ENCODE measurements around the gene HAX1.
"Not testable (repeated sequence)": the region's sequence is repeated elsewhere in the genome, so short reads cannot be mapped to it uniquely, and the experiment has no call there.

Gene HAX1

DNA sequence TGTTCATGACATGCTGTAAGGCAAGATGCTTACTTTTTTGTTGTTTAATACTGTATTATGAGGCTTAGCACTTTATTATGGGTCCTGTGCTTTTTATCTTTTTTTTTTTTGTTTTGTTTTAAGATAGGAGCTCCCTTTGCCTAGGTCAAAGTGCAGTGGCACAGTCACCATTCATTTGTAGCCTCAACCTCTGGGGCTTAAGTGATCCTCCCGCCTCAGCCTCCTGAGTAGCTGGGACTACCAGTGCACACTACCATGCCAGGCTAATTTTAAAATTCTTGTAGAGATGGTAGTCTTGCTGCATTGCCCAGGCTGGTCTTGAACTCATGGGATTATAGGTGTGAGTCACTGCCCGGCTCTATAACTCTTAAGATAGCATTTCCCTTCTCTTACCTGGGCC is 47.1 kb upstream of the HAX1 start:
- Histone ChIP-seq H3F3A (ENCODE audit: insufficient read depth) (0 out of 2 replicates have a peak, but pooled peaks cover 7% of the 10 kb centered on the region), H3K79me2 (ENCODE audit: insufficient read depth, low read length) (peaks cover 78% of the 10 kb centered on the region), H3K9me3 (ENCODE audit: insufficient read depth, low read length) (no peaks in the 10 kb centered on the region), H3K4me2 (ENCODE audit: low read depth, low read length, poor library complexity, severe bottlenecking) (no peak overlapping the region), H3K36me3 (ENCODE audit: low read length) (peaks cover 37% of the 10 kb centered on the region), H3K27ac (ENCODE audit: low read depth, low read length) (no peak overlapping the region), H3K4me3 (ENCODE audit: insufficient read depth, low read length, poor library complexity, severe bottlenecking) (no peak overlapping the region), H3K27me3 (ENCODE audit: low read length) (no peaks in the 10 kb centered on the region), H4K20me1 (ENCODE audit: low read depth, low read length) (peaks cover 30% of the 10 kb centered on the region), H2AFZ (ENCODE audit: low read depth, low read length, severe bottlenecking) (no peak overlapping the region), H3K9ac (ENCODE audit: low read length) (no peak overlapping the region), H3K9me2 (replicated peaks; ENCODE audit: insufficient read depth, low read length) (no peaks in the 10 kb centered on the region)
- no peak for TF ChIP-seq CTCF (IDR thresholded peaks at IDR 0.05; ENCODE audit: insufficient read depth, low read length, poor library complexity, severe bottlenecking)

- not testable (repeated sequence) for H3K27me3 ChIP-seq (ENCODE audit: low read length); H4K20me1 ChIP-seq (ENCODE audit: low read depth, low read length); H3K4me2 ChIP-seq (ENCODE audit: low read depth, low read length, poor library complexity, severe bottlenecking); H3K9ac ChIP-seq (ENCODE audit: low read length); H3K27ac ChIP-seq (ENCODE audit: low read depth, low read length); H3K4me3 ChIP-seq (ENCODE audit: insufficient read depth, low read length, poor library complexity, severe bottlenecking); H3F3A ChIP-seq (ENCODE audit: insufficient read depth); H2AFZ ChIP-seq (ENCODE audit: low read depth, low read length, severe bottlenecking); H3K9me3 ChIP-seq (ENCODE audit: insufficient read depth, low read length); H3K9me2 ChIP-seq (replicated peaks; ENCODE audit: insufficient read depth, low read length)
- peaks cover 46% of the 10 kb centered on the region for H3K79me2 ChIP-seq (ENCODE audit: insufficient read depth, low read length)
- H3K36me3 ChIP-seq (ENCODE audit: low read length): peaks cover 47% of the 10 kb centered on the region; the same call in 1 of the 2 replicates
Measured at GRCh38 chr1:154231112-154231511, 41.3 kb upstream of the HAX1 start.

DNA sequence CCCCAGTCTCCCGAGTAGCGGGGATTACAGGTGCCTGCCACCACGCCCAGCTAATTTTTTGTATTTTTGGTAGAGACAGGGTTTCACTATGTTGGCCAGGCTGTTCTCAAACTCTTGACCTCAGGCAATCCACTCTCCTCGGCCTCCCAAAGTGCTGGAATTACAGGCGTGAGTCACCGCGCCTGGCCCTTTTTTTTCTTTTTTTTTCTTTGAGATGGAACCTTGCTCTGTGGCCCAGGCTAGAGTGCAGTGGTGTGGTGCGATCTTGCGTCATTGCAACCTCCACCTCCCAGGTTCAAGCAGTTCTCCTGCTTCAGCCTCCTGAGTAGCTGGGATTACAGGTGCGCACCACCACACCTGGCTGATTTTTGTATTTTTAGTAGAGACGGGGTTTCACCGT is 39.3 kb upstream of the HAX1 start:
- H3K27ac ChIP-seq (ENCODE audit: low read depth, low read length); H3K9ac ChIP-seq (ENCODE audit: low read length); H3K4me3 ChIP-seq (ENCODE audit: insufficient read depth, low read length, poor library complexity, severe bottlenecking); H3K4me2 ChIP-seq (ENCODE audit: low read depth, low read length, poor library complexity, severe bottlenecking); H2AFZ ChIP-seq (ENCODE audit: low read depth, low read length, severe bottlenecking); H3K27me3 ChIP-seq (ENCODE audit: low read length); H4K20me1 ChIP-seq (ENCODE audit: low read depth, low read length); H3F3A ChIP-seq (ENCODE audit: insufficient read depth); H3K9me3 ChIP-seq (ENCODE audit: insufficient read depth, low read length); H3K9me2 ChIP-seq (replicated peaks; ENCODE audit: insufficient read depth, low read length): not testable (repeated sequence)
- H3K79me2 ChIP-seq (ENCODE audit: insufficient read depth, low read length): peaks cover 49% of the 10 kb centered on the region; the same call in 1 of the 2 replicates
- H3K36me3 ChIP-seq (ENCODE audit: low read length): peaks cover 58% of the 10 kb centered on the region

DNA sequence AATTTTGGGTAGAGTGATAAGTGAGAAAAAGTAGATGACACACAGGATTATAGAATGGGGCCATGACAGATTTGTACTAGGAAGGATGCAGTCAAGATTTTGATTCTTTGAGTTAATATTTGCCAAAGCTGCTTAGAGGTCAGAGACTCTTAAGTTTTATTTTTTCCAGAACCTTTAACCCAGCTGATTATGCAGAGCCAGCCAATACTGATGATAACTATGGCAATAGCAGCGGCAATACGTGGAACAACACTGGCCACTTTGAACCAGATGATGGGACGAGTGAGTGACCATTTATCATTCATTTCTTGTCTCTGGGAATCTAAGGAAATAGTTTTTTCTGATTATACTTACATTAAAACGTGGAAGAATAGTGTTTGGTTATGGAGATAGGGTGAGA is 35.6 kb upstream of the HAX1 start:
- H4K20me1 ChIP-seq (ENCODE audit: low read depth, low read length): peaks cover 7% of the 10 kb centered on the region; the same call in 1 of the 2 replicates
- H3K9ac ChIP-seq (ENCODE audit: low read length): no peak overlapping the region
- H3K9me2 ChIP-seq (replicated peaks; ENCODE audit: insufficient read depth, low read length): no peaks in the 10 kb centered on the region
- H3K27me3 ChIP-seq (ENCODE audit: low read length): no peaks in the 10 kb centered on the region
- H3K79me2 ChIP-seq (ENCODE audit: insufficient read depth, low read length): peaks cover 43% of the 10 kb centered on the region
- H3K27ac ChIP-seq (ENCODE audit: low read depth, low read length): no peak overlapping the region
- H3K36me3 ChIP-seq (ENCODE audit: low read length): peaks cover 59% of the 10 kb centered on the region
- H3K4me2 ChIP-seq (ENCODE audit: low read depth, low read length, poor library complexity, severe bottlenecking): no peak overlapping the region
- H3K4me3 ChIP-seq (ENCODE audit: insufficient read depth, low read length, poor library complexity, severe bottlenecking): no peak overlapping the region
- TF ChIP-seq CTCF (IDR thresholded peaks at IDR 0.05; ENCODE audit: insufficient read depth, low read length, poor library complexity, severe bottlenecking) (no peak), EZH2phosphoT487 (conservative IDR thresholded peaks at IDR 0.05; ENCODE audit: low read length) (no peak)
- no peaks in the 10 kb centered on the region for H3K9me3 ChIP-seq (ENCODE audit: insufficient read depth, low read length)
- no peaks in the 10 kb centered on the region for H3F3A ChIP-seq (ENCODE audit: insufficient read depth)
- no peak overlapping the region for H2AFZ ChIP-seq (ENCODE audit: low read depth, low read length, severe bottlenecking)
